Transverse colon (tissue), 3 donors: ENCODE results near the gene ME3.

ENCODE experiments used
- EP300 ChIP-seq: sonication (generic); formaldehyde crosslinking; IDR thresholded peaks from one replicate; pipeline ENCODE4 v1.6.1; 2017; ENCODE audit warnings: antibody characterized with exemption, low read depth
- POLR2A ChIP-seq: fragments of 450-650 bp; IDR thresholded peaks from one replicate; pipeline ENCODE4 v1.6.1; 2016; ENCODE audit warnings: antibody characterized with exemption, mild to moderate bottlenecking, moderate library complexity
- TF ChIP-seq, protein P1 (sequence below), 5 experiments: fragments of 200-600 bp in 3 of 5; fragments of 450-650 bp in 2 of 5; sonication (generic) in 3 of 5; IDR thresholded peaks; 1 replicate in 2 of 5; 2 replicates in 3 of 5; pipeline ENCODE4 v1.5.1; 2016 to 2017; ENCODE audit warnings: antibody characterized with exemption in 5 of 5, inconsistent platforms in 3 of 5, mild to moderate bottlenecking in 2 of 5, moderate library complexity in 1 of 5

DNA sequence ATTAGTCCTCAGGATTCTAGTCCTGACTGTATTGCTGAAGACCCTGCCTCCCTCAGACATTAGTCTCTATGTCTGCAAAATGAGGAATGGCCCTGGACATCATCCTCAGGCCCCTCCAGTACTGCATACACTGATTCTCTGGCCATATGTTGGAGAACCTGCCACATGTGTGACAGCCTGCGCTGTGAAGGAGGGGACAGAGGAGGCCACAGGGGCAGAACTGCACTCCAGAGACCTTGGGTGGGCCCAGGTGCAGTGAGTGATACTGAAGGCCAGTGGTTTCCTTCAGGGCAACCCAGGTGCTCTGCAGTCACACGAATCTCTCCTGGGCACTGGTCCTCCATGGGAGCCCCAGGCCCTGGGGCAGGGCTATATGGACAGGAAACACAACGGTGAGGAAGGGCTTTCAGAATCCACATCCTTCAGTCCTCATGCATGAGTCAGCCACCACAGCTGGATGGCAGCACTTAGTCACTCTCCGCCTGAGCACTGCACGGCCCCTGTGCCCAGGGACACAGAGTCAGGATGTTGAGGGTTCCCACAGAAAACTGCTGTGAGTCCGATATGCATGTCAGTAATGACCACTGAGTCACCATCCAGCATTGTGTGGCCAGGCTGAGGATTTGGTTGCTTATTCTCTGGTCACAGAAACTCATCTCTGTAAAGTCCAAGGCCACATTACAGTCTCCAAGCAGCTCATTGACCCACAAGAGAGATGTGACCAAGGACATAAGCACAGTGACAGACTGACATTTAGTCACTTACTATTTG, 39.7 kb downstream of the ME3 start:
- TF ChIP-seq, protein P1, sequence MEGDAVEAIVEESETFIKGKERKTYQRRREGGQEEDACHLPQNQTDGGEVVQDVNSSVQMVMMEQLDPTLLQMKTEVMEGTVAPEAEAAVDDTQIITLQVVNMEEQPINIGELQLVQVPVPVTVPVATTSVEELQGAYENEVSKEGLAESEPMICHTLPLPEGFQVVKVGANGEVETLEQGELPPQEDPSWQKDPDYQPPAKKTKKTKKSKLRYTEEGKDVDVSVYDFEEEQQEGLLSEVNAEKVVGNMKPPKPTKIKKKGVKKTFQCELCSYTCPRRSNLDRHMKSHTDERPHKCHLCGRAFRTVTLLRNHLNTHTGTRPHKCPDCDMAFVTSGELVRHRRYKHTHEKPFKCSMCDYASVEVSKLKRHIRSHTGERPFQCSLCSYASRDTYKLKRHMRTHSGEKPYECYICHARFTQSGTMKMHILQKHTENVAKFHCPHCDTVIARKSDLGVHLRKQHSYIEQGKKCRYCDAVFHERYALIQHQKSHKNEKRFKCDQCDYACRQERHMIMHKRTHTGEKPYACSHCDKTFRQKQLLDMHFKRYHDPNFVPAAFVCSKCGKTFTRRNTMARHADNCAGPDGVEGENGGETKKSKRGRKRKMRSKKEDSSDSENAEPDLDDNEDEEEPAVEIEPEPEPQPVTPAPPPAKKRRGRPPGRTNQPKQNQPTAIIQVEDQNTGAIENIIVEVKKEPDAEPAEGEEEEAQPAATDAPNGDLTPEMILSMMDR (IDR thresholded peaks at IDR 0.05), result peak in 1 of 5 experiments; percentile 13
- TF ChIP-seq EP300 (no peak), POLR2A (no peak)
